ENCODE results near the gene GLCCI1. TPM values are rescaled to one million over a fixed set of nuclear protein-coding genes. Genes with fewer than 3 reads are reported as not detected.
A peak's percentile ranks its signal among the peaks of the same experiment; 100 is the strongest.

GLCCI1 gene
- total RNA-seq, 4 donors from 2014 or later, result 1.9 to 15.7 (median 11.8) TPM

- Histone ChIP-seq H3K36me3 (no peaks in the 10 kb centered on the region), H3K9me3 (no peaks in the 10 kb centered on the region), H3K27me3 (no peaks in the 10 kb centered on the region), H3K4me3 (no peak overlapping the region), H3K4me1 (no peaks in the 10 kb centered on the region), H3K27ac (peak overlapping the region; percentile 8 to 44 (median 40))
- no peak for DNase-seq
- 92 to 100% methylated on average over 1 of the region's 1 CpG for WGBS, 2 donors (ENCODE audit: low coverage in 1 of 2)
- TF ChIP-seq POLR2AphosphoS5 (IDR thresholded peaks at IDR 0.05) (no peak), EP300 (IDR thresholded peaks at IDR 0.05; ENCODE audit: low read depth) (no peak), CTCF (IDR thresholded peaks at IDR 0.05) (no peak), POLR2A (IDR thresholded peaks at IDR 0.05) (no peak)
- intact Hi-C loops (cut with DNase I; ENCODE audit: low total_unique reads), result no loop called here
- in situ Hi-C loops (cut with MboI; ENCODE audit: low pct_ligation_motif_present in 1 of 4, low pct_unique_long_range_greater_than_20kb in 1 of 4, low sequenced_read_pairs in 3 of 4), result no loop called here
These were observed 24.6 kb upstream of the GLCCI1 start for GRCh38 chr7:7943951-7944350.

GRCh38 chr7:7944619-7945282, 23.8 kb upstream of the GLCCI1 start:
- H3K27me3 ChIP-seq, result no peaks in the 10 kb centered on the region
- H3K36me3 ChIP-seq, result no peaks in the 10 kb centered on the region
- no peaks in the 10 kb centered on the region for H3K9me3 ChIP-seq
- WGBS, 2 donors (ENCODE audit: low coverage in 1 of 2), result 66% methylated on average over 7 of the region's 7 CpGs; no CpG with 5 or more reads in 1 of the 2 donors
- TF ChIP-seq POLR2A (IDR thresholded peaks at IDR 0.05) (no peak), POLR2AphosphoS5 (IDR thresholded peaks at IDR 0.05) (peak in 1 of 3 donors; percentile 38), EP300 (IDR thresholded peaks at IDR 0.05; ENCODE audit: low read depth) (no peak)
- in situ Hi-C loops (cut with MboI; ENCODE audit: low pct_ligation_motif_present in 1 of 4, low pct_unique_long_range_greater_than_20kb in 1 of 4, low sequenced_read_pairs in 3 of 4) (no loop called here), intact Hi-C loops (cut with DNase I; ENCODE audit: low total_unique reads) (no loop called here)
- no peaks in the 10 kb centered on the region for H3K4me1 ChIP-seq
- peak overlapping the region; percentile 8 to 44 (median 40) for H3K27ac ChIP-seq
- no peak overlapping the region for H3K4me3 ChIP-seq
- peak; percentile 69 for DNase-seq

- Histone ChIP-seq H3K4me3 (no peak overlapping the region), H3K27ac (no peak overlapping the region), H3K27me3 (no peaks in the 10 kb centered on the region), H3K9me3 (no peaks in the 10 kb centered on the region), H3K4me1 (no peaks in the 10 kb centered on the region), H3K36me3 (no peaks in the 10 kb centered on the region)
- in situ Hi-C loops (cut with MboI; ENCODE audit: low pct_ligation_motif_present in 1 of 4, low pct_unique_long_range_greater_than_20kb in 1 of 4, low sequenced_read_pairs in 3 of 4), result no loop called here
- TF ChIP-seq CTCF (IDR thresholded peaks at IDR 0.05), result no peak
- no peak for TF ChIP-seq POLR2A (IDR thresholded peaks at IDR 0.05)
- no peak for TF ChIP-seq POLR2AphosphoS5 (IDR thresholded peaks at IDR 0.05)
- TF ChIP-seq EP300 (IDR thresholded peaks at IDR 0.05; ENCODE audit: low read depth), result no peak
- intact Hi-C loops (cut with DNase I; ENCODE audit: low total_unique reads), result no loop called here
- 95% methylated on average over 3 of the region's 3 CpGs; no CpG with 5 or more reads in 1 of the 2 donors for WGBS, 2 donors (ENCODE audit: low coverage in 1 of 2)
- no peak for DNase-seq
These were observed 22.1 kb upstream of the GLCCI1 start for GRCh38 chr7:7946486-7946885.

- Histone ChIP-seq H3K4me3 (no peak overlapping the region), H3K27me3 (no peaks in the 10 kb centered on the region), H3K27ac (no peak overlapping the region), H3K4me1 (no peaks in the 10 kb centered on the region), H3K9me3 (no peaks in the 10 kb centered on the region), H3K36me3 (no peaks in the 10 kb centered on the region)
- TF ChIP-seq POLR2AphosphoS5 (IDR thresholded peaks at IDR 0.05), result no peak
- TF ChIP-seq CTCF (IDR thresholded peaks at IDR 0.05), result no peak
- TF ChIP-seq EP300 (IDR thresholded peaks at IDR 0.05; ENCODE audit: low read depth), result no peak
- TF ChIP-seq POLR2A (IDR thresholded peaks at IDR 0.05), result no peak
- intact Hi-C loops (cut with DNase I; ENCODE audit: low total_unique reads) (no loop called here), in situ Hi-C loops (cut with MboI; ENCODE audit: low pct_ligation_motif_present in 1 of 4, low pct_unique_long_range_greater_than_20kb in 1 of 4, low sequenced_read_pairs in 3 of 4) (no loop called here)
- no peak for DNase-seq
- WGBS, 2 donors (ENCODE audit: low coverage in 1 of 2), result 95 to 98% methylated on average over 4 of the region's 4 CpGs
These were observed 20.4 kb upstream of the GLCCI1 start for GRCh38 chr7:7948232-7948631.

- in situ Hi-C loops (cut with MboI; ENCODE audit: low pct_ligation_motif_present in 1 of 4, low pct_unique_long_range_greater_than_20kb in 1 of 4, low sequenced_read_pairs in 3 of 4), result no loop called here
- H3K36me3 ChIP-seq, result no peaks in the 10 kb centered on the region
- no peak for TF ChIP-seq POLR2A (IDR thresholded peaks at IDR 0.05)
- TF ChIP-seq POLR2AphosphoS5 (IDR thresholded peaks at IDR 0.05), result no peak
- TF ChIP-seq CTCF (IDR thresholded peaks at IDR 0.05), result no peak
- no peak for TF ChIP-seq EP300 (IDR thresholded peaks at IDR 0.05; ENCODE audit: low read depth)
- H3K27me3 ChIP-seq, result no peaks in the 10 kb centered on the region
- DNase-seq, result no peak
- intact Hi-C loops (cut with DNase I; ENCODE audit: low total_unique reads), result no loop called here
- no peak overlapping the region for H3K4me3 ChIP-seq
- no peaks in the 10 kb centered on the region for H3K4me1 ChIP-seq
- no peak overlapping the region for H3K27ac ChIP-seq
- no peaks in the 10 kb centered on the region for H3K9me3 ChIP-seq
These were observed 14.8 kb upstream of the GLCCI1 start for GRCh38 chr7:7953806-7954205.

Data from transverse colon (tissue), 4 donors.